ENCODE measurements around the gene NHEJ1.

GRCh38 chr2:219205165-219205538 lies 44.5 kb upstream of the NHEJ1 start:
- TF ChIP-seq, protein P1, sequence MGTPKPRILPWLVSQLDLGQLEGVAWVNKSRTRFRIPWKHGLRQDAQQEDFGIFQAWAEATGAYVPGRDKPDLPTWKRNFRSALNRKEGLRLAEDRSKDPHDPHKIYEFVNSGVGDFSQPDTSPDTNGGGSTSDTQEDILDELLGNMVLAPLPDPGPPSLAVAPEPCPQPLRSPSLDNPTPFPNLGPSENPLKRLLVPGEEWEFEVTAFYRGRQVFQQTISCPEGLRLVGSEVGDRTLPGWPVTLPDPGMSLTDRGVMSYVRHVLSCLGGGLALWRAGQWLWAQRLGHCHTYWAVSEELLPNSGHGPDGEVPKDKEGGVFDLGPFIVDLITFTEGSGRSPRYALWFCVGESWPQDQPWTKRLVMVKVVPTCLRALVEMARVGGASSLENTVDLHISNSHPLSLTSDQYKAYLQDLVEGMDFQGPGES (IDR thresholded peaks at IDR 0.05; ENCODE audit: low read depth, low read length) = no peak
- TF ChIP-seq CTCF (IDR thresholded peaks at IDR 0.05) (no peak), CHD2 (IDR thresholded peaks at IDR 0.05; ENCODE audit: low read length, partially characterized antibody) (no peak), EZH2phosphoT487 (IDR thresholded peaks at IDR 0.05; ENCODE audit: borderline replicate concordance, low read depth) (no peak), REST (IDR thresholded peaks at IDR 0.05; ENCODE audit: low read depth, low read length) (no peak), FOXM1 (IDR thresholded peaks at IDR 0.05; ENCODE audit: low read depth) (no peak), EP300 (IDR thresholded peaks at IDR 0.05; ENCODE audit: borderline replicate concordance in 1 of 2, low read depth in 1 of 2, low read length in 1 of 2) (no peak), FOSL2 (IDR thresholded peaks at IDR 0.05; ENCODE audit: borderline replicate concordance, low read depth) (no peak), RCOR1 (IDR thresholded peaks at IDR 0.05; ENCODE audit: low read length) (no peak), TEAD4 (IDR thresholded peaks at IDR 0.05; ENCODE audit: borderline replicate concordance, insufficient read depth) (no peak), JUND (IDR thresholded peaks at IDR 0.05) (no peak), MAX (IDR thresholded peaks at IDR 0.05; ENCODE audit: low read depth) (no peak), TAF1 (IDR thresholded peaks at IDR 0.05; ENCODE audit: borderline replicate concordance, low read depth, low read length) (no peak)
